Activated CD8-positive, alpha-beta memory T cell treated with anti-CD3 and anti-CD28 coated beads, Interleukin-2, amount 50 U/mL, for 1 hour (primary cell): ENCODE measurements around the gene CDH26.
"Not testable (repeated sequence)": the region's sequence is repeated elsewhere in the genome, so short reads cannot be mapped to it uniquely, and the experiment has no call there.

Experiments
- DNase-seq: peaks from one replicate; pipeline ENCODE4 v3.0.0-alpha.2; 2020; ENCODE audit errors: extremely low read depth

The CDH26 gene

DNA sequence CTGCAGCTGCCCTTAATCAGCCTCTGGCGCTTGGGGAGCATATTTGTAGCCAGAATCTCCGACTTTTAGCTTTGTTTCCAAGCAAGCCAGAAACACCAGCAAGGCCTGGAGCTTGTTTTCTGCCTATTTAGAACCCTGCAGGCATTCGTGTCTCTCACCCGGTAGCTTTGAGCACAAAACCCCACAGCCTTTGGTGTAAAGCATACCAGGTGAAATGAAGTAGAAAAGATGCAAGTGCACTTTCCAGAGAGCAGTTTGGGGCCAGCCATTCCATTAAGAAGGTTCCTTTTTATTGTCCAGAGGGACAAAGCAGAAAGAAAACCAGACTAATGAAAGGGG, 17.3 kb upstream of the CDH26 start:
- DNase-seq, result no peak

GRCh38 chr20:59942245-59942644, 16.0 kb upstream of the CDH26 start:
- no peak for DNase-seq

GRCh38 chr20:59944726-59945125, 13.5 kb upstream of the CDH26 start:
- no peak for DNase-seq

- DNase-seq, result no peak
These were observed 13.0 kb upstream of the CDH26 start for GRCh38 chr20:59945175-59945574.

- DNase-seq, result no peak
These were observed 12.5 kb upstream of the CDH26 start for GRCh38 chr20:59945731-59946130.

DNA sequence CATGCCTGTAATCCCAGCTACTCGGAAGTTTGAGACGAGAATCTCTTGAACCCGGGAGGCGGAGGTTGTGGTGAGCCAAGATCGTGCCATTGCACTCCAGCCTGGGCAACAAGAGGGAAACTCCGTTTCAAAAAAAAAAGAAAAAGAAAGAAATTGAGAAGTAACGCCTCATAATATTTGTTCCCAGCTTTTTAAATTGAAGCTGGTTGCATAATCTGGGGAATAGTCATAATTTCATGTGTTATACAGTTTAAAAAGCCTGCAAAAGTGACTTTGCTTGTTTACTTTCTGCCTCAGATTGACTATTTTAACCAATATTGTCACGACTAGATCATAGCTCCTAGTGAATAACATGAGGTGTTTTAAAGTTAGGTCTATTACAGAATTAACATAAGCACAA, 10.8 kb upstream of the CDH26 start:
- no peak for DNase-seq

- DNase-seq, result no peak
These were observed 10.0 kb upstream of the CDH26 start for GRCh38 chr20:59948212-59948611.

DNA sequence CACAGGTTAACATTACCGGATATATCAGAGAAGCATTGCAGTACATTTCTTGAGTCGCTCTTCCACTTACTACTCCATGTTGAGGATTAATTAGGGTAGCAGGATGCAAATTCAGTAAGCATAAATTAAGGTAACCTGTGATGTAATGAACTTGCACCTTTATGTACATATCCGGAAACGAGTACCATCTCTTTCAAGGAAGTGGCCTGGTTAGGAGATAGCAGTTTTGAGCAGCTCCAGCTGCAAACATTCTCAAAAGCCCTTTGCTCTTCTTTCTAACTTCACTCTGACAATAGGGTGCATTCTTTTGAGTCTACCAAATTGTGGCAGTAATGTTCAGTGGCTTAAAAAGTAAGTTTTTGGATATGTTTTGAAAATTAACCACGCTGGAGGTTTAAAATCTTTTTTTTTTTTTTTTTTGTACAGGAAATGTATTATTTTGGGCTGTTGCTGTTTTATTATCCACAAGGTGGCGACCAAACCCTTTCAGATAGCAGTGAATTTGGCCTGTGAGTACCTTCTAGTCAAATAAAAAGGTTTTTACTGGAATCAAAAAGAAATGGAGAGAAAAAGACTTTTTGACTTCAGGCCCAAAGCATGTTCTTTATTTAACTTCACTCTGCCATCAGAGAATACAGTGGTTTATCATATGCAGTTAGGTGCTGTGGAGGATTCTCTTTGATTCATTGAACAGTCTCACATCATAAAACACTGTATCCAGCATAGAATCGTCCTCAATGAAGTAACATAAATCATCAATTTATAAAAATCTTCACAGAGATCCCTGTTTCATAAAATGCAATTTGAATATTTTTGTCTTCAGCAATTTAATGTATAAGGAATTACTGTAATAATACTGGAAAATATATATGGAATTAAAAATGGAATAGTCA, 9.1 kb upstream of the CDH26 start:
- DNase-seq, result no peak

DNA sequence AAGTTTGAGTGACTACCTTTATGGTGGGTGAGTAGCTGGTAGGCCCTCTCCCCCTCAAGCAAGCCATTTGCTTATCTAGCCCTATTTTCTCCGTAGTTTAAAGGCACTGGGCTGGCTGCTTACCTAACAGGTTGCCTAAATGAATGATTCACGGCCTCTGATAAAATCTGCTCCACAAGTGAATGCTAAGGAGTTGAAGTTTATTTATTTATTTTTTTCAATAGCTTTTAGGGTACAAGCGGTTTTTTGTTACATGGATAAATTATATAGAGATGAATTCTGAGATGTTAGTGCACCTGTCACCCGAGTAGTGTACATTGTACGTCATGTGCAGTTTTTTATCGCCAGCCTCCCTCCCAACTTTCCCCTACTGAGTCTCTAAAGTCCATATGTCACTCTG, 8.3 kb upstream of the CDH26 start:
- no peak for DNase-seq

GRCh38 chr20:59954718-59955117, 3.5 kb upstream of the CDH26 start:
- no peak for DNase-seq

DNA sequence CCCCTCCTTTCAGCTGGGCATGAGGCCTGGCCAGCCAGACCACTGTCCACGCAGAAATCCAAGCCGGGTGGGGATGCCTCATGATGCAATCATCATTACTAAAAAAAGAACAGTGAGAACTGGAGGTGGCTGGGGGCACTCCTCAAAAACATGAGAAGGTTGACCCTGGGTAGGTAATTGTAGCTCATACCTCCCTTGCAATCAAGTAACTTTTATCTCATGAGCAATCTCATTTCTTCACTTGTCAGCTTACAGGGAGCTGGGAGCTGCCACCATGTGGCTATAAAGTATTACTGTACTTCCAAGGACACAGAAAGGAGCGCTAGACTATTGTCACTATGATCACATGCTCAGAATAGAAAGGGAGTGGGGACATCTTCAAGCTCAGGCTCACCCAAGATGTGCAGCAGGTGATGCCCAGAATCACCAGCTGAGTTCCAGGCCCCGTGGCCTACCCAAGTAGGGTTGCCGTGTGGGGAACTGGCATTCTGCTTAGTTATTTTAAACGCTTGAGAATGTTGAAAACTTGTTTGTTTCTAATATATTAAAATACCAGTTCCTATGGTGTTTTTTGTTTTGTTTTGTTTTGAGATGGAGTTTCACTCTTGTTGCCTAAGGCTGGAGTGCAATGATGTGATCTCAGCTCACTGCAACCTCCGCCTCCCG, 3.0 kb upstream of the CDH26 start:
- no peak for DNase-seq

DNA sequence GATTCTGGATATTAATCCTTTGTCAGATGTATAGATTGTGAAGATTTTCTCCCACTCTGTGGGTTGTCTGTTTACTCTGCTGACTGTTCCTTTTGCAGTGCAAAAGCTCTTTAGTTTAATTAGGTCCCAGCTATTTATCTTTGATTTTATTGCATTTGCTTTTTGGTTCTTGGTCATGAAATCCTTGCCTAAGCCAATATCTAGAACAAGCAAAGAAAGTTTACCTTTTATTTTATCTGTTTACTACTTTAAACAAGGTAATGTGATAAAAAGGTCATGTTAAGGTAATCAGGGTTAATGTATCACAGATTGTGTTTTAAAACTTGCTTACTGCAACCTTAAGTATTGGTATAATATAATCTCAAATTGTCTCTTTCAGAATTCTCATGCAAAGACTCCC, 655 bp upstream of the CDH26 start:
- DNase-seq, result not testable (repeated sequence)

DNA sequence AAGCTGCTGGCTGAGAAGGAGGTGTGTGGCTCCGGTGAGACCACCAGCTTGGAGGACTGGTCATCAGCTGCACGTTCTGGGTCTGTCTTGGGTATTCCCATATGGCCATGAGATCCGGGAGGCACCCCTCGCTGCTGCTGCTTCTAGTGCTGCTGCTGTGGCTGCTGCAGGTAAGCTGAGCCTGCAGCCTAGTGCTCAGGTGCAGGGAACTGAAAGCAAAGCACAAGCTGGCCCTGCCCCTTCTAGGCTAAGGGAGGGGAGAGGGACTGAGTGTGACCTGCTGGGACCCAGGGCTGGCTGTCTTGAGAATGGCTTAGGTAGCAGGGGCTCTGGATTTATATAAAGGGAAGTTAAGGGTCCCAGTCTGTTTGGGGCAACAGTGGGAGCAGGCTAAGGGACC, 403 bp downstream of the CDH26 start:
- no peak for DNase-seq

GRCh38 chr20:59961423-59961822, 3.2 kb downstream of the CDH26 start:
- DNase-seq, result no peak

- DNase-seq, result no peak
These were observed 3.9 kb downstream of the CDH26 start for GRCh38 chr20:59962155-59962554.

- DNase-seq, result no peak
These were observed 8.2 kb downstream of the CDH26 start for GRCh38 chr20:59966428-59966827.

- DNase-seq, result no peak
These were observed 13.2 kb downstream of the CDH26 start for GRCh38 chr20:59971428-59971827.

- no peak for DNase-seq
These were observed 14.0 kb downstream of the CDH26 start for GRCh38 chr20:59972037-59972801.

DNA sequence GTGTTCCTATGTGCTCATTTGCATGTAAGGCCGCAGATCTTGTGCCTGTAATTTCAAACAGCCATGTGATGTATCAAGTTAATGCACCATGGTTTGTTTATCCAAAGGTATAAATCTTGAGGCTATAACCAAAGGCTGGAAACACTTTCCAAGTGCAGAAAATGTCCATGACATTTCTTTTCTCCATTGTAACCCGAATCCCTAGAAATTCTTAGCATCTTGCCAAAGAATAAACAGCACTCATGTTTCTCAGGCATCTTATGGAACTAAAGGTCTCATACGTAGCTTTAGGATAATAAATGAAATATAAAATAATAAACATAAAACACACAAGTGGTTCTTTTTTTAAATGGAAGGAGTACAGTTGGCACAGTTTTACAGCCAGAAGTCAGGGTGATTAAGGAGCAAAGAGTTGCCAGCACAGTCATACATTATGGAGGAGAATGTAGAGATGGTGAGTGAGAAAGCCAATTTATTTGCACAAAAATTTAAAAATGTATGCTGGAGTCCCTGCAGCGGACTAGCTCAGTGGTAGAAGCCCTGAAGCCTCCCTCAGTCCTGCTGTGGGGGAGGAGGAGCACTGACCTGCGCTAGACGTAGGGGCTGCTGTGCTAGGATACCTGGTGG, 18.0 kb downstream of the CDH26 start:
- no peak for DNase-seq

DNA sequence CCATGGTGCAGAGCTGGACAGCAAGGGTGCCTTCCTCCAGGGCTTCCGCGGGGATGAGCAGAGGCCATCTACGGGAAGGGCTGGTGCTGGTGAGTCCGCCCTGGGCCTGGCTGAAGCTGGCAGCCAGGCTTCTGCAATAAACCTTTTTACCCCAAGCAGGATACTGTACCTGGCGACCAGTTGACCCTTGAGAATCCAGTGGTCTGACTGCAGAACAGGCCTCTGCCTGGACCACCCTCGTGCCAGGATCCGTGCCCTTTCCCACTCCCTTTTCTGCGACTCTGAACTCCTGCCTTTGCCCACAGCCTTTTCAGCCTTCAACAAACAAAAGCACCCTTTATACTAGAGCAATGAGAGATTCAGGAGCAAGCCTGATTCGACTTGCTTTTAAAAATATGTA, 18.9 kb downstream of the CDH26 start:
- no peak for DNase-seq

- DNase-seq, result no peak
These were observed 24.9 kb downstream of the CDH26 start for GRCh38 chr20:59983076-59983475.

DNA sequence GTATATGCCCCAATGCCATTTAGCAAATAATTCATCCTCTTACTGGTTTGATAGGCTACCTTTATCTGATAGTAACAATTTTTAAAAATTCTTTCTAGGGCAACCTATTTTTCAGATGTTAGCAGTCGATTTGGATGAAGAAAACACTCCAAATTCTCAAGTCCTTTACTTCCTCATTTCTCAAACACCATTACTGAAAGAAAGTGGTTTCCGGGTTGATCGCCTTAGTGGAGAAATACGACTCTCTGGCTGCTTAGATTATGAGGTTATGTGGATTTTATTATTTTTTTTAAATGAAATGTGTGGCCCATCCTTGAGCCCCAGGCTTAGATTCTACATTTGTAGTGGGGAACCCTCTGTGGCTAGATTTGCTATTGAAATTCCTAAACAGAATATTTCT, 26.3 kb downstream of the CDH26 start:
- no peak for DNase-seq
